ENCODE data around the gene ALX3.

DNA sequence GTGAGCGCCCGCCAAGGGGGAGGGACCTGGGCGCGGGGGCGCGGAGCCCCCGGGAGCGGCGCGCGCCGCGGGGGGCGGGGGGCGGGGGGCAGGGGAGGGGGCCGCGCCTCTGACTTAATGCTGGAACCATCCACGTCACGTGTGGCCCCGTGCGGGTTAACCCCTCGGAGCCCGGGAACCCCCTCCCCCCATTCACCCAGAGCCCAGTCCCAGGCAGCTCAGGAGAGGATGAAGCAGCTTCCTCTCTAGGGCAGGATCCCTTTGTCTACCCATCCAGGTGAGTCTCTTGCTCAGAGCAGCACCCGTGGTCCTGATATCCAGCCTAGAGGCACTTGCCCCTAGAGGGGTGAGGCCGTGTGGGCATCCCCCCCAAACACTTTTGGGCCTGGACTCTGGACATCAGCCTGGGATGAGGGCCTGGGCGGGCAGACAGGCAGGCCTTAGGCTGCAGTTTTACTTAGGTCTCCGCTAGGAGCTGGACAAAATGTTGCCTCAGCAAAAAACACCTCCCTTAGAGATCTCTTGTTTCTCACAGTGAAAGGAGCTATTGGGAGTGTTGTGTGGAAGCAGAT is at the start of gene ALX3:
- TF ChIP-seq CHD4 (IDR thresholded peaks at IDR 0.05) (no peak), POLR2AphosphoS5 (IDR thresholded peaks at IDR 0.05; ENCODE audit: low read length) (no peak), SPI1 (IDR thresholded peaks at IDR 0.05; ENCODE audit: borderline replicate concordance, insufficient read depth, low read depth, low read length) (no peak), EZH2 (IDR thresholded peaks at IDR 0.05; ENCODE audit: borderline replicate concordance, control insufficient read depth, low read depth, low read length) (no peak), MAX (IDR thresholded peaks at IDR 0.05; ENCODE audit: low read depth, low read length) (no peak), ZNF24 (IDR thresholded peaks at IDR 0.05) (no peak)

Measured in GM12878 (cell line).